Stimulated activated CD4-positive, alpha-beta T cell treated with anti-CD3 and anti-CD28 coated beads, Interleukin-1b, Interleukin-23, amount 100 ng/mL, for 4 hours (primary cell): ENCODE measurements around the gene SCT.
"Not testable (repeated sequence)": the region's sequence is repeated elsewhere in the genome, so short reads cannot be mapped to it uniquely, and the experiment has no call there.

Source experiments
- DNase-seq, 2 donors: peaks; one replicate each; pipeline ENCODE4 v3.0.0-alpha.2; 2020; ENCODE audit warnings: low read depth in 2 of 2

SCT gene, protein sequence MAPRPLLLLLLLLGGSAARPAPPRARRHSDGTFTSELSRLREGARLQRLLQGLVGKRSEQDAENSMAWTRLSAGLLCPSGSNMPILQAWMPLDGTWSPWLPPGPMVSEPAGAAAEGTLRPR

DNA sequence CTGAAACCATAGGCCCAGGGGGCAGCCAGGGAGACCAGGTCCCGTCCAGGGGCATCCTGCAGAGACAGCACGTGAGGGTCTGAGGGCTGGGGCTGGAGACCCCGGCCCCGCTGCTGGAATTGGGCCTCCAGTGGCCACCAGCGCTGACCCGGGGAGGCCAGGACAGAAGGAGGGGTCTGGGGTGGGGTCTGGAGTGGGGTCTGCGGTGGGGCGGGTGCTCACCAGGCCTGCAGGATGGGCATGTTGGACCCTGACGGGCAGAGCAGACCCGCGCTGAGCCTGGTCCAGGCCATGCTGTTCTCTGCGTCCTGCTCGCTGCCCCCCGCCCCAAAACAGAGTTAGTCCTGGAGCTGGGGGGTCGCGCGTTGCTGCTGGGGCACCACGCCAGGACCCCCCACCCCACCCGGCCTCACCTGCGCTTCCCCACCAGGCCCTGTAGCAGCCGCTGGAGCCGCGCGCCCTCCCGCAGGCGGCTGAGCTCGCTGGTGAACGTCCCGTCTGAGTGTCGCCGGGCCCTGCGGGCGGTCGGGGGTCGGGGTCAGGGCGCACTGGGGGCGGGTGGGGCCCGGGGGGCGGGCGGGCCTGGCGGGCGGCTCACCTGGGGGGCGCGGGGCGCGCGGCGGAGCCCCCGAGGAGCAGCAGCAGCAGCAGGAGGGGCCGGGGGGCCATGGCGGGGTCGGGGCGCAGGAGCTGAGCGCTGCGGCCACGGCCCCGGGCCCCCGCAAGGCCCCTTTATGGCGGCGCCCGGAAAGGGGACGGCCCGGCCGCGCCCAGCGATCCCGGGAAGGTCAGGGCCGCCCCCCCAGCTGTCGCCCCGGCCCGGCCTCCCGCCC is at the start of gene SCT:
SCT (minus strand) TSS at position 707 of the 833 bp plus-strand sequence; CDS start at position 669, 38 bp downstream.
- DNase-seq: no peak

DNA sequence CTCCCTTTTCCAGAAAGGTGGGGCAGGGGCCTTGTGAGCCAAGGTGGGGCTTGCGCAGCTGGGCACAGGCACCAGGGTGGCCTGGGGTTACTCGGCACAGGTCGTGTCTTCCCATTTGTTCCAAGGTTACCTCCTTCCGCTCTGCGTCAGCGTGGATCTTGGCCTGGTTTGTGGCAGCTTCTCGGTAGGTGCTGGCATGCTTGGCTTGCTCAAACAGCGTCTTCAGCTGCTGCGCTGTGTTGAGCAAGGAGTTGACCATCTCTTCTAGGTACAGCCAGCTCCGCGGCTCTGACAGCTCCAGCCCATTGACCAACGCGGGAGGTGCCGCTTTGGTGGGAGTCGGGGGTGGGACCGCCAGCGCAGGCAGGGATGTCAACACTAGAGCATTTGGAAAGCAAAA is 47.4 kb upstream of the SCT start:
- DNase-seq: no peak

DNA sequence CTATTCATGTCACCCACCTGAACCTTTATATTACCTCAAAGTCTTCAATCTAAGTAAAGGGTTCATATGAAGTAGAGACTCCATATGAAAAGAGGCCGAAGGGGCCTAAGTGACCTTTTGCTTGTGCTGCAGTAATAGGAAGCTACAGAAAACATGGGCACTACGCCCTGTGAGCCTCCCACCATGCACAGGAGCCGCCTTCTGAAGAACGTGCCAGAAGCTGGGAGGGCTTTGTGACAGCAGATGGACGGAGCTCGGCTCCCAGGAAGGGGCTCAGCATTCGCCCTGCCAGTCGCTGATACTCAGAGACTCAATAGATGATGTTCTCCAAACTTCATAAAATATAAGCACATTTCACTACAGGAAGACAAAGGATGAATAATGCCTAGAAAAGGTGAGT is 46.9 kb upstream of the SCT start:
- no peak for DNase-seq

DNA sequence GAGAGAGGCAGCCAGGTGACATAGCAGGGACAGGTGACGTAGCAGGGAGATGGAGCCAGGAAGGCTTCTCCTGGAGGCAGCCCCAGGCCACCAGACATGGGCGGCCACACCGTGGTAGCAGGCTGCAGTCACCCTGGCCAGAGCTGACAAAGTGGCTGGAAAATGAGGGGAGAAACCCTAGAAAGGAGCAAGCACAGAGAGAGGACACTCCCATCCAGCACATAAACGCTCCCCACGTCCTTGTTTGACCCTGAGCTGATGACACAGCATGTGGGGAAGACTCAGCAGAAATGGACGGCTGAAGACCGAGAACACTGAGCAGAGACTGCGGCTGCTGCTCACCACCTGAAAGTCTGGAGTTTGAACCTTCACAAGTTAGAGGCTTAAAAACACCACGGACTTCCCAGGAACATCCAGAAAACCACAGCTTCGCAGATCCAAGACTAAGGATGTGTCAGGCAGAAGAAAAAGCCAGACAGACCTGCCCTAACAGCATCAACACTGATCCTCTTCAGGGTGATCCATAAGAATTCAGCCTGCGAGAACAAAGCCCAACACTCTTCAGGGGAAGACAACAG is 38.8 kb upstream of the SCT start:
- DNase-seq: no peak

DNA sequence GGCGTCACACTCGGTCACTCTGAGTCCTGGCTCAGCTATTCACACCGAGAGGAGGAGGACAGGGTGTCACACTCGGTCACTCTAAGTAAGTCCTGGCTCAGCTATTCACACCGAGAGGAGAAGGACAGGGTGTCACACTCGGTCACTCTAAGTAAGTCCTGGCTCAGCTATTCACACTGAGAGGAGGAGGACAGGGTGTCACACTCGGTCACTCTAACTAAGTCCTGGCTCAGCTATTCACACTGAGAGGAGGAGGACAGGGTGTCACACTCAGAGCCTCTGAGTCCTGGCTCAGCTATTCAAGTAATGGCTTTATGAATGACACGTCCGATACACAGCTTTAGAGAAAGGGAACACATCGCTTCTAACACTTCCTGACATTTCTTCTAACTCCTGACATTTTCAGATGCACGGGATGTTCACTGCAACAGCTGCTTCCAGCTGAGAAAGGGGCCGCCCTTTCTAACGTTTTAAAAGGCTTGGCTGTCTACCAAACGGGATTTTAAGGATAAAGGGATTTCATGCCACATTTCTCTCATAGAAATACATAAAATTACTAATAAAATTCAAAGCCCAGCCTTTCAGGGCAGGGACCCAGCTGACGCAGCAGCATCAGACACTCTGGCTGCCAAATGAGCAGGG is 38.2 kb upstream of the SCT start:
- no peak for DNase-seq

DNA sequence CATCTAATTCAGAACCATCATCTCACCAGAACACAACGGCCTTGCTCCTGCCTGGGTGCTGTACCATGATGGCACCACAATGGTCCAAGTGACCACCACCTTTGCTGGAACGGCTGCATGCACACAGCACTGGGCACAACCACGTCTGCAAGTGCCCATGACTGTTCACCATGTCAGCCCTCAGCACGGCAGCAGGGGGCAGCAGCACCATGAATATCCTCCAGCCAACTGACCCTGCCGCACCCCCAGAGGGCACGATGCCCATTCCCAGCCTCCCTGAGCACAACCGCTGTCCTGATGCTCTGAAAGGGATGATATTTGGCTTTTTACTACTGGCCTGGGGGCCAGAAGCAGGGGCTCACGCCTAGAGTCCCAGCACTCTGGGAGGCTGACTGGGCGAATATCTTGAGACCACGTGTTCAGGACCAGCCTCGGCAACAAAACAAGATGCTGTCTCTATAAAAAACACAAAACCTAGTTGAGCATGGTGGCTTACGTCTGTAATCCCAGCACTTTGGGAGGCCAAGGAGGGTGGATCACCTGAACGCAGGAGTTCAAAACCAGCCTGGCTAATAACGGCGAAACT is 35.8 kb upstream of the SCT start:
- peak in 1 of 2 donors; percentile 16 for DNase-seq

DNA sequence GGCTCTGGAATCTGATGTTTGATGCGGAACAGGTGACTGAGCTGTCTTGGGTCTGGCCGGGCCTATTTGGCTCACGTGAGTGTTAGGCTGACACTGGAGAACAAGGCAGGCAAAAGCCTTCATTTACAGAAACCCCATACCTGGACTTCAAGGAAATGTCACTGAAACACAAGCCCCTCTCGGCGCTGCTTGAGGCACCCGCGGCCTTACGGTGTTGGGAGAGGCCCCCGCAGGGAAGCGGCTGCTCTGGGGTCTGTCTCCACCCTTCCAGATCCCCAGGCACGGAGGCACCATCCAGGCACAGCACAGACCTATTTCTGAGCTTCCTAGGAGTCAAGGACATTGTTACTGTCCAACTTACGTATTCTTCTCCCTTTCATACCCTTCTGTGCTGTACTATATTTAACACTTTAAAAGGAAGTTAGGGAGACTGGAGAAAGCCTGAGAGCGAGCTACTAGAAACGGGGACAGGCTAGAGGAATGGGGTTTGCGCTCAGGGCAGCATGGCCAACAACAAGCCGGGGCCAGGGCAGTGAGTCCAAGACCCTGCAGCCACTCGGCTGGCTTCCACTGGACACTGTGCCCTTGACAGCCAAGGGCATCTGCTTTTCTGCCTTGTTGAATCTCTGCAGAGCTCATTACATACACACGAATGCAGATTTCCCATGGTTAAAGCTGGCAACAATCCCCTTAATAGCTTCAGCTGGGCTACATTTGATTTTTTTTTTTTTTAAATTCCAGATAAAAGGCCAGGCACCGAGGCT is 33.9 kb upstream of the SCT start:
- DNase-seq: no peak

DNA sequence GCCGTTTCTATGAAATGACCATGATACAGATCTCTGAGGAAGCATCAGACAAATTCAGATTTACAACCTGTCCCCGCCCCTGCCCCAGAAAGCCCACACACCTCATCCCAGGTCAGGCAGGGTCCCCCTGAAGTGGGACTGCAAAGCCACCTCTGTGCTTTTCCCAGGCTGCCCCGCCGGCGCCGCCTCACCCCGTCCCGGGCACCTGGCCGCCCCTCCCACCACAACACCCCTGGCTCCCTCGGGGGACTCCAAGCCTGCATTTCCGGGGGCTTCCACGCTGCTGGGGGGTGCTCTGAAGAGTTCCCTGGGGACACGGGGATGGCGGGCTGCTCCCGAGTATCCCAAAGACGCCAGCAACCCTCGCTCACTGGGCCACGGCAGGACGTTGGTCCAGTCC is 33.3 kb upstream of the SCT start:
- no peak for DNase-seq

DNA sequence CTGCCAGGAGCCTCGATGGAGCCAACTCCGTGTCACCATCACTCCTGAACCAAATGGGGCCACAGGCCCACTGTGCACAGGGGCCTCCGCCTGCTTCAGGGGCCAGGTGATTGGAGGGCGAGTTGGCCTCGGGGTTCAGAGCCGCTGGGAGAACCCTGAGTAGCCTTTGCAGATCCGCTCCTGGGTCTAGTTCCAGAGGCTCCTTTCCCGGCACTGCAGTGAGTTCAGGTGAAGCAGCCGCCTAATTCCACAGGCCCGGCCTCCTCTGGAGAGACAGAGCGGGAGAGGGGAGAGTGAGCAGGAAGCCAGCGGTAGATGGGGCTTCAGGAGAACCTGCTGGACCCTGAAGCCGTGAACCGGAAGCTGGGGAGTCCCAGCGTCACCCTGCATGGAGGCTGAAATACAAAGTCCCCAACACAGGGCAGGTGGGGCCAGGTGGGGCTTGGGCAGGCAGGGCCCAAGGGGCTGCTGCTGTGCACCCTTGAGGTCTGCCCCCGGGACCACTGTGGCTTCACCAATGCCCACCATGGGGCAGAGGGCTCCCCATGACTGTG is 32.6 kb upstream of the SCT start:
- no peak for DNase-seq

DNA sequence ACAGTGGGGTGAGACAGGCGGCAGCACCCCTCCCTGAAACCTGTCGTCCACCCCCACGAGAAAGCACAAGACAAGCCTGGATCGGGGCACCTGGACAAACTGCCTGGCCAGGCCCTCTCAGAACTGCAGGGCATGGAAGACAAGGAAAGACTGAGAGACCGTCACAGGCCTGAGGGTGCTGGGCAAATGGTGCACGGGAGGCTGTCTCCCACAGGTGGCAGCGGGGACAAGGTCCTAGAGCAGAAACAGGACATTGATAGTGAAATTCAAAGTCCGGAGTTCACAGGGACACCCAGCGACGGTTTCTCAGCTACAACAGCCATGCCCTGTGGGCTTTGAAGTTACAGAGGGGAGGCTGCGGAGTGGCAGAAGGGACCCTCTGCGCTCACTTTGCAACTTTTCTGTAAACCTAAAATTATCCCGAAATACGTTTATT is 30.7 kb upstream of the SCT start:
- DNase-seq: no peak

DNA sequence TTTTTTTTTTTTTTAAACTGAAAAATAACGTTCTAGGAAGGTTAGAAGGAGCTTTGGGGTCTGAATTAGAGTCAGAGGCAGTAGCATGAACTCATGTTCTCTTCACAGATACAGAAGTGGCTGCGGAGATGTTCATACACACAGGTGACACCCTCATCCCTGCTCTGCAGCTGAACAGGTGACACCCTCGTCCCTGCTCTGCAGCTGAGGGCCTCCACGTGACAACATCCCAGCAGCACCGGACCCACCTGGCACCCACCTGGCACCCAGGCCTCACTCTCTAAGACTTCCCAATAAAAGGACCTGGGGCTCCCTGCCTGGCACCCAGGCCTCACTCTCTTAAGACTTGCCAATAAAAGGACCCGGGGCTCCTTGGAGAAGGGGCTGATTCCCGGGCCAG is 29.9 kb upstream of the SCT start:
- DNase-seq: no peak

DNA sequence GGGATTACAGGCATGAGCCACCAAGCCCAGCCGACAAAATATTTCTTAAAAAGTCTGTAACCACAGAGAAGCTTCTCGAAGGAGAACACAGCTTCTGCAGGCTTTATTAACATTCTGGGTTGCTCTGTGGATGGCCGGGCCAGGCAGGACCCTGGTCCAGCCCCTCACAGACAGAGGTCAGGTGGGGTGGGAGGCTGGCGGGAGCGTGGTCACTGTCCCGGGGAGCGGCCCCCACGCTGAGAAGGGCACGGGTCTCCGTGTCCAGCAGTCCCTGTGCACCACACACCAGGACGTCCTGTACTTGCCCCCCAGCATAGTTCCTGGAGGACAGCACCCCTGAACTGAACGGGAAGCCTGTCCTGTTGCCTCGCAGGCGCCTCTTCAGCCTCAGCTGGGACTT is 29.4 kb upstream of the SCT start:
- DNase-seq: no peak

DNA sequence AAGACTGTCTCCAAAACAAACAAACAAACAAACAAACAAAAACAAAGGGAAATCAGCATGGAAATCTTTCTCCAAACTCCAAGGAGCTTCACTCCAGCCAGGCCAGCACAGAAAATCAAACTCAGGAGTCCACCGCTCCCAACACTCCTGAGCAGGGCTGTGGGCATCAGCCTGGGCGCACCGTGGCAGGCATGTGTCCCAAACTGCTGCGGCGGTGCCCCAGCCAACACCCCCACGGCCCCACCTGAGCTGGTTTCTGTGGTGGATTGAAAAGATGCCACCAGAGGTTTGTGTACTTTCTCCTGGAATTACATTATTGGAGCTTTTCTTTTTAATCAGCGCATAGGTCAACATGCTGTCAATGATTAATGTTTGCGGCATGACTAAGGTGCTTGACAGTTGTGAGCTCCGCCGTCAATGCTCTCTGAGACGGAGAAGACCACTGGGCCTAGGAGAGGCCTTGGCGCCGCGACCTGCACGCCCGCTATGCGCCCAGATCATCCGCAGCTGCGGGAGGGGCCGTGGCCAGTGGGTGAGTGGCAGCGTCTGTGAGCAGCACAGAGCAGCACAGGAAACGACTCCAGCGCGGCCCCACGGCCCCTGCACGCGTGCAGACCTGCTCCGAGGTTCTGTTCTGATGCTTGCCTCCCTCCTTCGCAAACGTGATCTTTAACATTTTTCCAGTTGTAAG is 28.2 kb upstream of the SCT start:
- DNase-seq: no peak

DNA sequence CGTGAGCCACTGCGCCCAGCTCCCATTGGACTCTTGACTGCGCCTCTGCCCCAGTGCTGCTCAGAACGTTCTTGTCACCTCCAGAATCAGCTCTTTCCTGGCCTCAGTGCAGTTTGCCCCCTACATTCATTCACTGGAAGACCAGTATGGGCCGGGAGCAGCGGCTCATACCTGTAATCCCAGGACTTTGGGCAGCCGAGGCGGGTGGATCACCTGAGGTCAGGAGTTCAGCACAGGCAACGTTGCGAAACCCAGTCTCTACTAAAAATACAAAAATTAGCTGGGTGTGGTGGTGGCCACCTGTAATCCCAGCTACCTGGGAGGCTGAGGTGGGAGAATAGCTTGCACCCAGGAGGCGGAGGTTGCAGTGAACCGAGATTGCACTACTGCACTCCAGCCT is 27.5 kb upstream of the SCT start:
- DNase-seq: not testable (repeated sequence)

DNA sequence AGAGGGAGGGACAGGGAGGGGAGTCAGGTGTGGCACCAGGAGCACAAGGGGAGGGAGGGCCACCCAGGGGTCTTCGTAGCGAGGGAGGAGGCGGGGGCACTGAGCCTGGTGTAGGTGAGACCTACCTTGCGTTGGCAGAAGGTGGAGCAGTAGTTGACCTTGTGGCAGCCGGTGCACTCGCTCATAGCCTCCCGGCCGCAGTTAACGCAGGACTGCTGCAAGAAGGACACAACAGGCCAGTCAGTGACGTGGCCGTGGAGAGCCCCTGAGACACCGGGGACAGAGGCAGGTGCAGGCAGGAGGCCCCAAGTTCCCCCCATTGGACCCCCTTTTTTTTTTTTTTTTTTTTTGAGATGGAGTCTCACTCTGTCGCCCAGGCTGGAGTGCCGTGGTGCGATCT is 26.9 kb upstream of the SCT start:
- no peak for DNase-seq

DNA sequence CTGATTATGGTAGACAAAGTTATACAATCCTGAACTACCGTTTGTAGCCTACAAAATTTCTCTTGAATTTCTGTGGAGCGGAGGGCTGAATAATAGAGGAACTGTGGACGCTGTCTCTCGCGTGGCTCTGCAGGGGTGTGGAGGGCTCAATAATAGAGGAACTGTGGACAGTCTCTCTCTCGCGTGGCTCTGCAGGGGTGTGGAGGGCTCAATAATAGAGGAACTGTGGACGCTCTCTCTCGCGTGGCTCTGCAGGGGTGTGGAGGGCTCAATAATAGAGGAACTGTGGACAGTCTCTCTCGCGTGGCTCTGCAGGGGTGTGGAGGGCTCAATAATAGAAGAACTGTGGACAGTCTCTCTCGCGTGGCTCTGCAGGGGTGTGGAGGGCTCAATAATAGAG is 26.2 kb upstream of the SCT start:
- not testable (repeated sequence) for DNase-seq

DNA sequence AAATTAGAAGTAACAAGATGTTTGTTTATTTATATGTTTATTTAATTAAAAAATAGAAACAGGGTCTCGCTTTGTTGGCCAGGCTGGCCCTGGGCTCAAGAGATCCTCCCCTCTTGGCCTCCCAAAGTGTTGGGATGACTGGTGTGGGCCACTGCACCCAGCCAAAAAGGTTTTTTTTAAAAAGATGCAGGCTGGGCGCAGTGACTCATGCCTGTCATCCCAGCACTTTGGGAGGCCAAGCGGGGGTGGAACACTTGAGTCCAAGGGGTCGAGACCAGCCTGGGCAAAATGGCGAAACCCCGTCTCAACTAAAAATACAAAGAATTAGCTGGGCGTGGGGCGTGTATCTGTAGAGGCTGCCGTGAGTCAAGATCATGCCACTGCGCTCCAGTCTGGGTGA is 23.5 kb upstream of the SCT start:
- no peak for DNase-seq

DNA sequence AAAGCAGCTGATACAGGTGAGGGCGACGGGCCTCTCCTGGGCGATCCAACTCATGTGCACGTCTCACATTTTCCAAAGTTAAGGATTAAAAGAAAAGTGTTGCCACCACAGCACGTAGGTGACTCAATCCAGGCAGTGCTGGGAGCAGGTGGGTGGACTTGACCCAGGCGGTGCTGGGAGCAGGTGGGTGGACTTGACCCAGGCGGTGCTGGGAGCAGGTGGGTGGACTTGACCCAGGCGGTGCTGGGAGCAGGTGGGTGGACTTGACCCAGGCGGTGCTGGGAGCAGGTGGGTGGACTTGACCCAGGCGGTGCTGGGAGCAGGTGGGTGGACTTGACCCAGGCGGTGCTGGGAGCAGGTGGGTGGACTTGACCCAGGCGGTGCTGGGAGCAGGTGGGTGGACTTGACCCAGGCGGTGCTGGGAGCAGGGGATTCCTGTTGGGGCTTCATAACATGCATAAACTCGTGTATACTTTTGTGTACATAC is 20.7 kb upstream of the SCT start:
- DNase-seq: not testable (repeated sequence)

DNA sequence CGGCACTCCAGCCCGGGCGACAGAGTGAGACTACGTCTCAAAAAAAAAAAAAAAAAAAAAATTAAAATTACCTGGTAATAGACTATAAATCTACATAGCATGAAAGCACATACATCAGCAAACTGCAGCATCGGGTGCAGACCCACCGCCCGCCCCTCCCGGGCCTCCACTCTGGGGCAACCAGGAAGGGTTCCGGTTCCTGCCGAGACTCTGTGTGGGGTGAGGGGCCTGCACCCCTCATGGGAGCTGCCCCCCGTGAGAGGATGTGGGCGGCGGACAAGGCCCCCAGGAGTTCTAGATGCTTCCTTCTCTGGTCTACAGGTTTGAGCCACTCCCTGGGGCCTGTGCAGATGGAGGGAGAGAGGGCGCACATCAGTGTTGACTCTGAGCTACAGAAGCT is 19.2 kb upstream of the SCT start:
- DNase-seq: no peak

DNA sequence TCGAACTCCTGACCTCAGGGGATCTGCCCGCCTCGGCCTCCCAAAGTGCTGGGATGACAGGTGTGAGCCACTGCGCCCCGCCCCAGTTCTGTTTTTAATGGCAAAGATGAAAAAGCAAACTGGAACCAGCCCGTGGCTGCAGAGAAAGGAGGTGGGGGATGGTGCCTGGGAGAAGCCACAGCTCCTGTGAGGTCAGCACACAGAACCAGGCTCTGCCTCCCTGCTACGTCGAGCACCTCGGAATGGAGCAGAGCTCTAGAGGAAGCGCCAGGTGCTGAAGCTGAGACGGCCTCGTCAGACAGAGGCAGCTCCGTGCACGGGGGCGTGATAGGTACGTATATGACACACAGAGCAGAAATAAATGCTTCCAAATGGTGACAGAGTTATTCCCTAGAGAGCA is 18.6 kb upstream of the SCT start:
- DNase-seq: no peak
